Thyroid gland (tissue), 4 donors: ENCODE data around the gene RNF41. TPM values are rescaled to one million over a fixed set of nuclear protein-coding genes. Genes with fewer than 3 reads are reported as not detected.
A peak's percentile ranks its signal among the peaks of the same experiment; 100 is the strongest.

Experiments used
- DNase-seq, 2 donors: peaks; one replicate each; pipeline ENCODE4 v3.0.0-alpha.2; 2019
- H3K27ac ChIP-seq, 3 donors: fragments of 200-600 bp; sonication (generic); 1 replicate in 2 of 3; 2 replicates in 1 of 3; pipeline ENCODE4 v1.5.1; 2016 to 2019; ENCODE audit warnings: mild to moderate bottlenecking in 1 of 3, moderate library complexity in 1 of 3
- H3K27me3 ChIP-seq: fragments of 200-600 bp; sonication (generic); one replicate; pipeline ENCODE4 v1.5.1; 2019
- H3K36me3 ChIP-seq, 2 donors: fragments of 200-600 bp; sonication (generic); one replicate each; pipeline ENCODE4 v1.5.1; 2016 to 2019
- H3K4me1 ChIP-seq, 2 donors: fragments of 200-600 bp; sonication (generic); one replicate each; pipeline ENCODE4 v1.5.1; 2017 to 2019
- H3K4me3 ChIP-seq, 3 donors: fragments of 200-600 bp; sonication (generic); replicated peaks in 1 of 3; 1 replicate in 2 of 3; 2 replicates in 1 of 3; pipeline ENCODE4 v1.5.1; 2016; ENCODE audit warnings: mild to moderate bottlenecking in 1 of 3
- H3K9me3 ChIP-seq: fragments of 200-600 bp; sonication (generic); one replicate; pipeline ENCODE4 v1.5.1; 2017
- POLR2A ChIP-seq, 2 donors: fragments of 450-650 bp; IDR thresholded peaks; one replicate each; pipeline ENCODE4 v1.6.1; 2017; ENCODE audit warnings: antibody characterized with exemption in 2 of 2, mild to moderate bottlenecking in 2 of 2, moderate library complexity in 1 of 2
- WGBS, 2 donors: methylation state at CpG; one replicate each; pipeline ENCODE4 v1.1.5; 2017; 5-methylcytosine and 5-hydroxymethylcytosine counted together
- intact Hi-C: fragments of 100-400 bp; cut with DNase I; formaldehyde crosslinking; loops from one replicate; pipeline ENCODE4 v1.15.1; 2023
- total RNA-seq, 4 donors: library from RNA; depleted of rRNA; stranded (reverse); fragments of >200 nt; gene quantifications; one replicate each; pipeline ENCODE4 v1.2.3, GENCODE V29; 2016
- TF ChIP-seq, protein P1 (sequence below), 6 experiments: fragments of 200-600 bp in 3 of 6; fragments of 450-650 bp in 3 of 6; sonication (generic) in 3 of 6; IDR thresholded peaks; one replicate each; pipeline ENCODE4 v1.5.1; 2016 to 2019; ENCODE audit warnings: antibody characterized with exemption in 6 of 6, mild to moderate bottlenecking in 2 of 6, inconsistent platforms in 1 of 6, moderate library complexity in 1 of 6

Gene RNF41
- total RNA-seq, 4 donors from 2014 or later = 63.4 to 89.7 (median 73.4) TPM

DNA sequence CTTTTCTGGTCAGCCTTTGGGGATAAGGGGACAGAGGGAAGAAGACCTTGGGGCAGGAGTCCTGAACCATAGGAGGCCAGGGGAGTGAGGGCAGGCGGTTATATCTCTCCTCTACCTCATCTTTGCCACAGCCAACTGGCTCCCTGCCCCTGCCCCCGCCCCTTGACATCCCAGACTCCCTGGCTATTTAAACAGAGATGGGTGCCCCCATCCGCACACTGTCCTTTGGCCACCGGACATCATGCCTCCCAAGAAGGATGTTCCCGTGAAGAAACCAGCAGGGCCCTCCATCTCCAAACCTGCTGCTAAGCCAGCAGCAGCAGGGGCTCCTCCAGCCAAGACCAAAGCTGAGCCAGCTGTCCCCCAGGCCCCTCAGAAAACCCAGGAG, 68.0 kb downstream of the RNF41 start:
- H3K9me3 ChIP-seq = no peaks in the 10 kb centered on the region
- no peak for TF ChIP-seq POLR2A (IDR thresholded peaks at IDR 0.05)
- TF ChIP-seq, protein P1, sequence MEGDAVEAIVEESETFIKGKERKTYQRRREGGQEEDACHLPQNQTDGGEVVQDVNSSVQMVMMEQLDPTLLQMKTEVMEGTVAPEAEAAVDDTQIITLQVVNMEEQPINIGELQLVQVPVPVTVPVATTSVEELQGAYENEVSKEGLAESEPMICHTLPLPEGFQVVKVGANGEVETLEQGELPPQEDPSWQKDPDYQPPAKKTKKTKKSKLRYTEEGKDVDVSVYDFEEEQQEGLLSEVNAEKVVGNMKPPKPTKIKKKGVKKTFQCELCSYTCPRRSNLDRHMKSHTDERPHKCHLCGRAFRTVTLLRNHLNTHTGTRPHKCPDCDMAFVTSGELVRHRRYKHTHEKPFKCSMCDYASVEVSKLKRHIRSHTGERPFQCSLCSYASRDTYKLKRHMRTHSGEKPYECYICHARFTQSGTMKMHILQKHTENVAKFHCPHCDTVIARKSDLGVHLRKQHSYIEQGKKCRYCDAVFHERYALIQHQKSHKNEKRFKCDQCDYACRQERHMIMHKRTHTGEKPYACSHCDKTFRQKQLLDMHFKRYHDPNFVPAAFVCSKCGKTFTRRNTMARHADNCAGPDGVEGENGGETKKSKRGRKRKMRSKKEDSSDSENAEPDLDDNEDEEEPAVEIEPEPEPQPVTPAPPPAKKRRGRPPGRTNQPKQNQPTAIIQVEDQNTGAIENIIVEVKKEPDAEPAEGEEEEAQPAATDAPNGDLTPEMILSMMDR (IDR thresholded peaks at IDR 0.05) = no peak
- intact Hi-C loops = no loop called here
- no peaks in the 10 kb centered on the region for H3K27me3 ChIP-seq
- H3K4me3 ChIP-seq = no peak overlapping the region
- H3K36me3 ChIP-seq = no peaks in the 10 kb centered on the region
- WGBS, 2 donors = 67 to 88% methylated on average over 3 to 5 of the region's 5 CpGs
- no peak for DNase-seq
- no peak overlapping the region for H3K27ac ChIP-seq
- peaks cover 19 to 32% of the 10 kb centered on the region in 2 donors for H3K4me1 ChIP-seq

DNA sequence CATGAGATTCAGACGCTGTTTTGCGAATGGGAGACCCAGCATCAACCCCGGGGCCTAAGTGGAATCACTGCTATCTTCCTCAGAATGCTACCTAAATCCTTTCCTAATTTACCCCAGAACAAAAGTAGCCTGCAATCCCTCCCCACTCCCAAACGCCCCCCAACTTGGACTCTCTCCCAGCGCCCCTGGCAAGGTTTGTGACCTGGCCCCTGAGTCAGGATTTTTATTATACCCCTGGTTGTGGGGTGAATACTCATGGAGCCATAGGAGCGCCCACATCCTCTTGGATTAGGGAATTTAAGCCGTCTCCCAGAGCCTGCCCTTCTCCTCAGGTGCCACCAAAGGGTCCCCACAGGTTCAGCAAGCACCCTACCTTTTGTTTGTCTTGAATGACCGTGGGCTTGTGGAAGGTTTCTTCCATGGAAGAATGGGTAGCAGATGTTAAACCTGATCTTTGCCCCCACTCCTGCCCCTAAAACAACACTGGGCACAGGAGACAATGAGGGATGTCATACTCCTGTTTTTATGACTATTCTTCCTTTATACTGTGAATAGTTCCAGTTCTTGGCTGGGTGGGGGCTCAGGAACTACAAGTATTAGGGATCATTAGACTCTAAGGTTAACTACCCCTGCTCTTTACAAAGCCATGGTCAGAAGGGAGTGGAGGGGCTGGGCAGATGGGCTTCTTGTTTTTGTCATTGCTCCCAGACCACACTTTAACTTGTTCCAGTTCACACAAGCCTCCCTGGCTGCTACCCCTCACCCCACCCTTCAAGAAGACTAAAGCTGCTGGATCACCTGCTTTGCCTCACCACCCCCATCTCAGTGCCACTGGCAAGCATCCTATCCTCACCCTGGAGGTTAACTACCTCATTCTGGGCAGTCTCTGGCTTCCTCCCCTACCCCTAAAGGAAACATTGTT, 68.7 kb downstream of the RNF41 start:
- 5 to 12% methylated on average over 5 to 8 of the region's 8 CpGs for WGBS, 2 donors

More for the DNA sequence above, 68.7 kb downstream of the RNF41 start:
- Histone ChIP-seq H3K27me3 (no peaks in the 10 kb centered on the region), H3K27ac (peak overlapping the region; percentile 89 to 96 (median 92)), H3K36me3 (no peaks in the 10 kb centered on the region), H3K4me1 (peaks cover 19 to 32% of the 10 kb centered on the region in 2 donors), H3K9me3 (no peaks in the 10 kb centered on the region), H3K4me3 (peak overlapping the region in 2 of 3 donors; percentile 49 to 73)
- no peak for TF ChIP-seq POLR2A (IDR thresholded peaks at IDR 0.05)
- TF ChIP-seq, protein P1 (IDR thresholded peaks at IDR 0.05) = no peak
- intact Hi-C loops = no loop called here
- DNase-seq = no peak

Other genes starting within 250 kb of the RNF41 start
- 100 to 1,000 TPM; 104 to 119 (median 107) TPM for gene RAB5B, start 247.8 kb downstream of the RNF41 start, total RNA-seq
- gene SUOX, start 224.6 kb downstream of the RNF41 start, total RNA-seq = 10 to 100 TPM; 18.7 to 36.8 (median 36.2) TPM
- gene IKZF4, start 200.9 kb downstream of the RNF41 start, total RNA-seq = 10 to 100 TPM in 2 of 4 donors, 1 to 10 TPM in 2; 4.2 to 10.9 (median 9.4) TPM
- gene RPS26, start 180.0 kb downstream of the RNF41 start, total RNA-seq = 1,000 to 10,000 TPM in 1 of 4 donors, 100 to 1,000 TPM in 2, 10 to 100 TPM in 1; 81.4 to 1,193 (median 632) TPM
- gene ERBB3, start 141.8 kb downstream of the RNF41 start, total RNA-seq = 10 to 100 TPM; 14.7 to 30.0 (median 20.4) TPM
- 100 to 1,000 TPM in 3 of 4 donors, 10 to 100 TPM in 1; 94.0 to 142 (median 122) TPM for gene PA2G4, start 117.4 kb downstream of the RNF41 start, total RNA-seq
- 1,000 to 10,000 TPM; 1,344 to 2,817 (median 2,330) TPM for gene RPL41, start 105.3 kb downstream of the RNF41 start, total RNA-seq
- gene ZC3H10, start 103.7 kb downstream of the RNF41 start, total RNA-seq = 1 to 10 TPM; 4.7 to 7.7 (median 5.6) TPM
- 10 to 100 TPM; 60.6 to 84.7 (median 68.7) TPM for gene ESYT1, start 93.7 kb downstream of the RNF41 start, total RNA-seq
- 100 to 1,000 TPM in 1 of 4 donors, 10 to 100 TPM in 3; 33.4 to 115 (median 48.1) TPM for gene MYL6B, start 69.3 kb downstream of the RNF41 start, total RNA-seq
- 1,000 to 10,000 TPM; 1,110 to 2,359 (median 1,915) TPM for gene MYL6, start 63.6 kb downstream of the RNF41 start, total RNA-seq
- gene SMARCC2, start 32.4 kb downstream of the RNF41 start, total RNA-seq = 100 to 1,000 TPM in 1 of 4 donors, 10 to 100 TPM in 3; 76.5 to 101 (median 83.0) TPM
- 10 to 100 TPM; 19.4 to 35.7 (median 31.4) TPM for gene NABP2, start 2.4 kb upstream of the RNF41 start, total RNA-seq
- not detected for gene SLC39A5, start 8.1 kb upstream of the RNF41 start, total RNA-seq
- 10 to 100 TPM; 15.9 to 22.3 (median 18.3) TPM for gene ANKRD52, start 36.5 kb upstream of the RNF41 start, total RNA-seq
- gene COQ10A, start 45.0 kb upstream of the RNF41 start, total RNA-seq = 10 to 100 TPM; 11.3 to 28.7 (median 19.7) TPM
- gene CS, start 78.4 kb upstream of the RNF41 start, total RNA-seq = 100 to 1,000 TPM; 110 to 190 (median 118) TPM
- 100 to 1,000 TPM; 107 to 129 (median 124) TPM for gene CNPY2, start 94.1 kb upstream of the RNF41 start, total RNA-seq
- gene PAN2, start 112.1 kb upstream of the RNF41 start, total RNA-seq = 100 to 1,000 TPM in 3 of 4 donors, 10 to 100 TPM in 1; 95.7 to 148 (median 134) TPM
- gene IL23A, start 117.0 kb upstream of the RNF41 start, total RNA-seq = 1 to 10 TPM in 1 of 4 donors, under 1 TPM in 1, not detected in 2; 0.67 to 1.1 TPM
- gene STAT2, start 138.2 kb upstream of the RNF41 start, total RNA-seq = 100 to 1,000 TPM; 121 to 166 (median 146) TPM
- not detected for gene APOF, start 140.9 kb upstream of the RNF41 start, total RNA-seq
- gene TIMELESS, start 227.5 kb upstream of the RNF41 start, total RNA-seq = 1 to 10 TPM; 4.6 to 7.6 (median 6.7) TPM
- not detected for gene MIP, start 232.7 kb upstream of the RNF41 start, total RNA-seq
- gene SPRYD4, start 246.7 kb upstream of the RNF41 start, total RNA-seq = 1 to 10 TPM; 2.8 to 4.6 (median 4.3) TPM